Measurements from ENCODE around the gene TOB2. TPM values are rescaled to one million over a fixed set of nuclear protein-coding genes. Genes with fewer than 3 reads are reported as not detected.

Gene TOB2
- polyA plus RNA-seq (ENCODE audit: insufficient read length), result 48.6 TPM
- long read RNA-seq, donor 1, full-length matches to known transcripts, result 23 of 184 reads
- long read RNA-seq, donor 1, partial matches to known transcripts, result 143 of 184 reads
- long read RNA-seq, donor 1, other reads (novel, unspliced or antisense), result 18 of 184 reads
- long read RNA-seq, donor 2, full-length matches to known transcripts, result 37 of 37 reads
- long read RNA-seq, donor 2, partial matches to known transcripts, result 0 of 37 reads
- long read RNA-seq, donor 2, other reads (novel, unspliced or antisense), result 0 of 37 reads
- long read RNA-seq, donor 3, full-length matches to known transcripts, result 17 of 34 reads
- long read RNA-seq, donor 3, partial matches to known transcripts, result 17 of 34 reads
- long read RNA-seq, donor 3, other reads (novel, unspliced or antisense), result 0 of 34 reads
- long read RNA-seq, donor 4, result 0 reads
- long read RNA-seq, donor 5, full-length matches to known transcripts, result 21 of 21 reads
- long read RNA-seq, donor 5, partial matches to known transcripts, result 0 of 21 reads
- long read RNA-seq, donor 5, other reads (novel, unspliced or antisense), result 0 of 21 reads
- long read RNA-seq, donor 6, full-length matches to known transcripts, result 18 of 18 reads
- long read RNA-seq, donor 6, partial matches to known transcripts, result 0 of 18 reads
- long read RNA-seq, donor 6, other reads (novel, unspliced or antisense), result 0 of 18 reads
- long read RNA-seq, donor 7, full-length matches to known transcripts, result 24 of 24 reads
- long read RNA-seq, donor 7, partial matches to known transcripts, result 0 of 24 reads
- long read RNA-seq, donor 7, other reads (novel, unspliced or antisense), result 0 of 24 reads
- long read RNA-seq, donor 8, full-length matches to known transcripts, result 19 of 19 reads
- long read RNA-seq, donor 8, partial matches to known transcripts, result 0 of 19 reads
- long read RNA-seq, donor 8, other reads (novel, unspliced or antisense), result 0 of 19 reads

GRCh38 chr22:41446639-41447434 is at the start of gene TOB2:
TOB2 (minus strand) TSS chr22:41446801; CDS start chr22:41437345, 9,456 bp downstream.
- DNase-seq, result peak; percentile 95

DNA sequence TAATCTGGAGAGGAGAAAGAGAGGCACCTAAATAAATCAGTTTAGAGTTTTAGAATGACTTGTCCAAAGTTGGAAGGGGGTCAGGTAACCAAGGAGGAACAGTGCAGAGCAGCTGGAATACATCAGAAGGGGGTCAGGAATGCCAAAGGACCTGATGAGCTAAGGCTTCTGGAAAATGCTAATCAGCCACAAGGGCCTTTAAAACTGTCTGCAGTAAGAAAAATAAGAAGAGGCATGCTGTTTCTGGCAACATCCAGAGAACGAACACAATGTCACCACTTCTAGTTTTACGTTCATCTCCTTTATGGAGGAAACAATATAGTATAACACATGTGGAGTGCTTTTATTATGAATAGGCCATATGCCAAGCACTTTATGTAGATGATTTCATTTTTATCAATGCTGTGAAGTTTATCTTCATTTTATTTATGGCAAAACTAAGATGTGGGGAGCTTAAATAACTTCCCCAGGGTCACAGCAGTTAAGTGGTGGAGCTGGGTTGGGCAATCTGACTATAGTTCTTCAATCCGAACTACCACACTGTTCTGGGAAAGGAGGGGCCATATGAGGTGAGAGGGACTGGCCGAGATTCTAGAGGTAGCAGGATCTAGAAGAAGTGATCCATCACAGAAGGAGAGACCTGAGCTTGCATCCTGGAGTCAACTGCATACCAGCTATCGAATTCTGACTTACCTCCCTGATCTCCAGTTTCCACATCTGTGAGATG is 44.9 kb upstream of the TOB2 start:
- DNase-seq, result peak; percentile 39

- no peak for DNase-seq
Observed at GRCh38 chr22:41488596-41489385, 42.2 kb upstream of the TOB2 start.

- no peak for DNase-seq
Observed at GRCh38 chr22:41488076-41488475, 41.5 kb upstream of the TOB2 start.

GRCh38 chr22:41487037-41487935 is 40.7 kb upstream of the TOB2 start:
- DNase-seq, result no peak

DNA sequence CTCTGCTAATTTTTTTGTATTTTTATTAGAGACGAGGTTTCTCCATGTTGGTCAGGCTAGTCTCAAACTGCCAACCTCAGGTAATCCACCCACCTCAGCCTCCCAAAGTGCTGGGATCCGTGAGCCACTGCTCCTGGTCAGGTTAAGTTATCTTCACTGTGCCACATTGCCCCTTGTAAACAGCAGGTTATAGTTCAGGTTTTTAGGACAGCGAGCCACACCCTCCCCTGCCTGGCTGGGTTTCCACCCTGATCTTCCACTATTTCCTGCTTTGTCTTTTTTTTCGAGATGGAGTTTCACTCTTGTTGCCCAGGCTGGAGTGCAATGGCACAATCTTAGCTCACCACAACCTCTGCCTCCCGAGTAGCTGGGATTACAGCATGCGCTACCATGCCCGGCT is 38.4 kb upstream of the TOB2 start:
- DNase-seq, result no peak

DNA sequence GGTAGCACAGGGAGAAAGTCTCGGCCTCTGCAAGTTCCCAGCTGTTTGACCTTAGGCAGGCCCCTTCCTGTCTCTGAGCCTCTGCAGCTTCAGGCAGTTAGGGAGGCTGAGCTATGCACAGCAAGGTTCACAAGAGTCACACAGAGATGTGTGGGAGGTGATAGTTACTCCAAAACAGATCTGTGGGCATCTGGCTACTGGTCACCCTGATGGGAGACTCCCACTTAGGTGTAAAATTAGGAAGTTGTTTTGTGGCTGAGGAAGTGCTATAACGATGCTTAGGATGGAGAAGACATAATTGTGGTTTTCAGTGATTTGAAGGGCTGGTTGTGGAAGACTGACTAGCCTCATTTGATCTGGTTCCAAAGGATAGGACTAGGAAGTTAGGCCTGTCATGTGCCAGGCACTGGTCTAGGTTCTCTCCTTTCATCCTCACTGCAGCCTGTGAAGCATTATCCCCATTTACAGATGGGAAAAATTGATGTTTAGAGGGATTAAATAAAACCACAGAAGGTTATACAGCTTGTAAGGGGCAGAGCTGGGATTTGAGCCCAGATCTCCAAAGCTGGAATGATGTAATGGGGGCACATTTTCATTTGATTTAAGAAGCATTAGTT is 35.8 kb upstream of the TOB2 start:
- DNase-seq, result no peak

DNA sequence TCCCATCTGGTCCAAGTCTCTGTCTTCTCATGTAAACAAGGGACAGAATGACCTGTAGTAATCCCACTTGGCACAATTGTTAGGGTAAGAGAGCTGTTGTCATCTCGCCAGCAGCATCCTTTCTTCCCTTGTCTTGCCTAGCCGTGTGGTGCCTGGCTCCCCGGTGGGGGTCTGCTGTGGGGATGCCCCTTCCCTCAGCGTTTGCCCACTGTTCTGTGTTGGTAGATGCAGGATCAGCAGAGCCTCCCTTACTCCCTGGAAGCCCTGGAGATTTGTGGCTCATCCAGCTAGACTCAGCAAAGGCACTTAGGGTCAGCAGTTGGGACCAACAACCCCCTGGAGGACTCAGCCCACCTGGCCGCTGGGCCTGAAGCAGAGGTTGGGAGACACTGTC is 35.3 kb upstream of the TOB2 start:
- no peak for DNase-seq

DNA sequence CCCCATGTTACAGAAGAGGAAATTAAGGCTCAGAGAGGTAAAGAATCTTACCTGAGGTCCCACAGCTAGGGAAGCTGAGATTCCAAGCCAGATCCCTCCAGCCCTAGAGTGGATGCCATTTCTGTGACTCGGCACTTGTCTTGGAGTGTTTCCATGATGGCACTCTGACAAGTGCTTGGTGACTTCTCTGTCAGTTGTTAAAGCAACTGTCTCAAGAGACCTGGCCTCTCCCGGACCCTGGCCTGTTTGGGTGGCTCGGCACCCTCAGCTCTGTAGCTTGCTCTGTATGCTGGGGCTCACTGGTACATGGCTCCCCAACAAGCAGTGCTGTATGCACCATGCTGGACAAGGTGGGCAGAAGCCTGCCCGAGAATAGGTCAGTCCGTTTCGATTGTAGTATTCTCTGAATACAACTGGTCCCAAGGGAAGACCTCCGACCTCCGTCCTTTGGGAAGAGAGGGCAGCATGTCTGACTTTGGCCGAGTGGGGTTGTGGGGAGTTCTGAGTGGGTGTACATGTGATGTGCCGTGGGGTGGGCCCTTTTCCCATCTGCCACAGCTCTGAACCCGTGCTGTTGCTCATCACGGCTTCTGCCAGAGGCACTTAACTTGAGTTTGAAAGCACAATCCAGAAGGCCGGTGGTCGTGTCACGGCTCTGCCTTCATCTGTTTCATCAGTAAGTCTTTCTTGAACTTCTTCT is 34.7 kb upstream of the TOB2 start:
- no peak for DNase-seq

GRCh38 chr22:41480397-41480735 is 33.8 kb upstream of the TOB2 start:
- DNase-seq, result no peak

DNA sequence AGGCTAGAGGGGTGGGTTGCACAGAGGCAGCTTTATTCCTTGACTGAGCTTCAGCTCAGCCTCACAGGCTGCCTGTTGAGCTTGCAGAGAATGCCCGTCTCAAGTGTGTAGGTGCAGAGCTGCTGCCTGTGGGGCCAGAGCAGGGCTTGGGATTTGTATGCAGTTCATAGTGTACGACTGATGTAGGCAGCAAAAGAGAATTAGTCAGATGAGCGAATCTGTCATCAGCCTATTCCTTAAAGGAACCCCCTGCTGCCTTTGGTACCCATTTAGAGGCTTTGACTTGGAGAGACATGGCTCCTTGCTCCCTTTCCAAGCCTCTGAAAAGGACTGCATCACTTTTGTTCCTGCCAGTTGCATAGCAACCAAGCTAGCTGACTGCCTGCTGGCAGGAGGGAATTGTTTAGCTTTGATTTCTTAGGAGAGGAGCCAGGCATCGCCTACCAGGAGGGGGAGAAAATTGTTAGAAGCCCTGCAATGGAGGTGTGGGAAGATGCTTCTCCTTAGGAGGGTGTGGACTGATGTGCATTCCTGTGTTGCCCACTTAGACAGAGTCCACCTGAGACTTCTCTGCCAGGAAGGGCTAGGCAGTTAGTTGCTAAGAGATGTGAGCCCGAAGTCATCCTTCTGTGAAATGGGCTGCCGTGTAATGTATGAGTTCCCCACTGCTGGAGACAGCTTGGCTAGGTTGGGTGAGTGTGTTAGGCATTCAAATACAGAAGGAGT is 33.2 kb upstream of the TOB2 start:
- DNase-seq, result no peak

DNA sequence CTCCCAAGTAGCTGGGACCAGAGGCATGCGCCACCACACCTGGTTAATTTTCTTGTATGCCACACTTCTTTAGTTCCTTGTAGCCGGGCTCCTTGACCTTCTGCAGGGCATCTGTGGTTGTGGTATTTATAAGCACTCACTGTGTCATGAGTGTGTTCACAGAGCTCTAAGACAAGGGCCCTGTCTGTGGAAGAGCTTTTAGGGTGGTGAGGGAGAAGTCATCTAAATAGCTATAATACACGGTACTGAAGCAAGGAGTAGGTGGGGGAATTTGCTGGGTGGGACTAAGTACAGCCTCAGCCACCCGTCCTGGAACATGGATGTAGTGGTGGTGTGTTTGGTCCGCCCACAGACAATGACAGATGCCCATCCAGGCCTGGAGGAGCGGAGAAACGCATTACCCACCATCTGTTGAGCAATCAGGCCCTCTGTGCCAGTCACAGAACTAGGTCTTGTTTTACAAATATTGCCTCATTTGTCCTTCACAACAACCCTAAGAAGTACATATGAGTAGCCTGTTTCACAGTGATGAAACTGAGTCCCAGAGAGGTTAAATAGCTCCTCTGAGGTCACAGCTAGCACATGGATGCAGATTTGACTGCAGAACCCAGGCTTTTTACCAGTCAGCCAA is 32.4 kb upstream of the TOB2 start:
- no peak for DNase-seq

- no peak for DNase-seq
Observed at GRCh38 chr22:41478473-41478872, 31.9 kb upstream of the TOB2 start.

DNA sequence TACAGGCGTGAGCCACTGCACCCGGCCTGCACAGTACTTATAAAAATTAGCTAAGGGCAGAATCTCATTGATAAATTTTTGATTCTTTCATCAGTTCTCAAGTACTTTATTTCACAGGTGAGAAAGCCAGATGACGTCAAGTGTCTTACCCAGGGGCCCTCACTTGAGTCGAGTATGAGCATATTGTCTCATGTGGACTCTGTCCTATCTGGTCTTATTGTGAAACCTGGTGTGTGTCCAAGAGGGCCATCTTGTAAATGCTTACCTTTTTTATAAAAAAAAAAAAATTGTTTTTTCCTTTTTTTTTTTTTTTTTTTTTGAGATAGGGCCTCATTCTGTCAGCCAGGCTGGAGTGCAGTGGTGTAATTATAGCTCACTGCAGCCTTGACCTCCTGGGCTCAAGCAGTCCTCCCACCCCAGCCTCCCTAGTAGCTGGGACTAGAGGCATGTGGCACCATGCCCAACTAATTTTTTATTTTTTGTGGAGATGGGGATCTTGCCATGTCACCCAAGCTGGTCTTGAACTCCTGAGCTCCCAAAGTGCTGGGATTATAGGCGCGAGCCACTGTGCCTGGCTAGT is 28.4 kb upstream of the TOB2 start:
- DNase-seq, result no peak

DNA sequence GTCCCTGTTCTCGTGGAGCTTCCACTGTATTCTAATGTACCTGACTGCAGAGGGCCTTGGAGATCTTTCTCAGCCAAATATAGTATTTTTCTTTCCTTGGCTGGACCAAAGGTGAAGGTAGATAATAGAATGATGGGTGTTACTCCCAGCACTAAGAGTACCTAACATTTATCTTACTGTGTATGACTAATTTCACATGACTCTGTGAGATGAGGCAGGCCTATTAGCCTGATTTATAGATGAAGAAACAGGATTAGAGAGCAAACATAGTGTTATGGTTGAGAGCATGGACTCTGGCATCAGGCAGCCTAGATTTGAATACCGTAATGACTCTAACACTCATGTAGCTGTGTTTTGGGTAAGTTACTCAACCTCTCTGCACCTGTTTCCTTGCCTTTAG is 25.0 kb upstream of the TOB2 start:
- no peak for DNase-seq

- DNase-seq, result no peak
Observed at GRCh38 chr22:41470886-41471285, 24.3 kb upstream of the TOB2 start.
